Gastroesophageal sphincter (tissue), 4 donors: Measurements from ENCODE around the gene PTK6. TPM values are rescaled to one million over a fixed set of nuclear protein-coding genes. Genes with fewer than 3 reads are reported as not detected.
A peak's percentile ranks its signal among the peaks of the same experiment; 100 is the strongest.

Experiments used
- ATAC-seq: fragments of 150-250 bp; one replicate; pipeline ENCODE4 v1.9.1; 2016; ENCODE audit warnings: mild to moderate bottlenecking, moderate library complexity
- H3K27ac ChIP-seq, 4 donors: fragments of 200-600 bp; sonication (generic) in 3 of 4; 1 replicate in 3 of 4; 2 replicates in 1 of 4; pipeline ENCODE4 v1.5.1; 2016 to 2019
- H3K27me3 ChIP-seq: fragments of 200-600 bp; sonication (generic); one replicate; pipeline ENCODE4 v1.5.1; 2019
- H3K36me3 ChIP-seq, 2 donors: fragments of 200-600 bp; sonication (generic); one replicate each; pipeline ENCODE4 v1.5.1; 2019; ENCODE audit warnings: control low read depth in 1 of 2
- H3K4me1 ChIP-seq, 3 donors: fragments of 200-600 bp; sonication (generic); 1 replicate in 2 of 3; 2 replicates in 1 of 3; pipeline ENCODE4 v1.5.1; 2016 to 2019; ENCODE audit warnings: control low read depth in 2 of 3
- H3K4me3 ChIP-seq, 2 donors: fragments of 200-600 bp; sonication (generic); one replicate each; pipeline ENCODE4 v1.5.1; 2019; ENCODE audit warnings: mild to moderate bottlenecking in 1 of 2, moderate library complexity in 1 of 2
- H3K9me3 ChIP-seq, 3 donors: fragments of 200-600 bp; sonication (generic); one replicate each; pipeline ENCODE4 v1.5.1; 2017 to 2019; ENCODE audit warnings: control low read depth in 2 of 3
- EP300 ChIP-seq: sonication (generic); formaldehyde crosslinking; IDR thresholded peaks from one replicate; pipeline ENCODE4 v1.6.1; 2017; ENCODE audit warnings: antibody characterized with exemption, mild to moderate bottlenecking
- POLR2A ChIP-seq, 2 donors: fragments of 450-650 bp; IDR thresholded peaks; one replicate each; pipeline ENCODE4 v1.6.1; 2017; ENCODE audit warnings: antibody characterized with exemption in 2 of 2, mild to moderate bottlenecking in 2 of 2, moderate library complexity in 1 of 2
- POLR2AphosphoS5 ChIP-seq: sonication (generic); formaldehyde crosslinking; IDR thresholded peaks from one replicate; pipeline ENCODE4 v1.6.1; 2017; ENCODE audit warnings: antibody characterized with exemption
- WGBS, 2 donors: methylation state at CpG; one replicate each; pipeline ENCODE4 v1.1.5; 2018; ENCODE audit warnings: low coverage in 1 of 2; 5-methylcytosine and 5-hydroxymethylcytosine counted together
- total RNA-seq, 4 donors: library from RNA; depleted of rRNA; stranded (reverse); fragments of >200 nt; gene quantifications; one replicate each; pipeline ENCODE4 v1.1.0, GENCODE V29; 2016
- TF ChIP-seq, protein P1 (sequence below), 4 experiments: fragments of 200-600 bp in 2 of 4; fragments of 450-650 bp in 2 of 4; sonication (generic) in 1 of 4; IDR thresholded peaks; one replicate each; pipeline ENCODE4 v1.5.1; 2017 to 2019; ENCODE audit warnings: antibody characterized with exemption in 4 of 4, mild to moderate bottlenecking in 2 of 4, moderate library complexity in 2 of 4

PTK6 gene
- total RNA-seq, 4 donors from 2014 or later, result 0.13 to 2.1 (median 0.42) TPM; not detected in 1

- no peak overlapping the region for H3K4me3 ChIP-seq
- peaks cover 72% of the 10 kb centered on the region for H3K27me3 ChIP-seq
- no peak for ATAC-seq
- no peaks in the 10 kb centered on the region for H3K9me3 ChIP-seq
- no peak for TF ChIP-seq POLR2A (IDR thresholded peaks at IDR 0.05)
- no peak for TF ChIP-seq EP300
- TF ChIP-seq POLR2AphosphoS5, result no peak
- TF ChIP-seq, protein P1, sequence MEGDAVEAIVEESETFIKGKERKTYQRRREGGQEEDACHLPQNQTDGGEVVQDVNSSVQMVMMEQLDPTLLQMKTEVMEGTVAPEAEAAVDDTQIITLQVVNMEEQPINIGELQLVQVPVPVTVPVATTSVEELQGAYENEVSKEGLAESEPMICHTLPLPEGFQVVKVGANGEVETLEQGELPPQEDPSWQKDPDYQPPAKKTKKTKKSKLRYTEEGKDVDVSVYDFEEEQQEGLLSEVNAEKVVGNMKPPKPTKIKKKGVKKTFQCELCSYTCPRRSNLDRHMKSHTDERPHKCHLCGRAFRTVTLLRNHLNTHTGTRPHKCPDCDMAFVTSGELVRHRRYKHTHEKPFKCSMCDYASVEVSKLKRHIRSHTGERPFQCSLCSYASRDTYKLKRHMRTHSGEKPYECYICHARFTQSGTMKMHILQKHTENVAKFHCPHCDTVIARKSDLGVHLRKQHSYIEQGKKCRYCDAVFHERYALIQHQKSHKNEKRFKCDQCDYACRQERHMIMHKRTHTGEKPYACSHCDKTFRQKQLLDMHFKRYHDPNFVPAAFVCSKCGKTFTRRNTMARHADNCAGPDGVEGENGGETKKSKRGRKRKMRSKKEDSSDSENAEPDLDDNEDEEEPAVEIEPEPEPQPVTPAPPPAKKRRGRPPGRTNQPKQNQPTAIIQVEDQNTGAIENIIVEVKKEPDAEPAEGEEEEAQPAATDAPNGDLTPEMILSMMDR (IDR thresholded peaks at IDR 0.05), result no peak
- H3K27ac ChIP-seq, result no peak overlapping the region
- 33 to 65% methylated on average over 3 to 4 of the region's 4 CpGs for WGBS, 2 donors
- no peaks in the 10 kb centered on the region for H3K36me3 ChIP-seq
- peaks cover 0 to 19% (median 5%) of the 10 kb centered on the region in 3 donors for H3K4me1 ChIP-seq
These were observed 45.4 kb downstream of the PTK6 start for GRCh38 chr20:63491635-63492230.

DNA sequence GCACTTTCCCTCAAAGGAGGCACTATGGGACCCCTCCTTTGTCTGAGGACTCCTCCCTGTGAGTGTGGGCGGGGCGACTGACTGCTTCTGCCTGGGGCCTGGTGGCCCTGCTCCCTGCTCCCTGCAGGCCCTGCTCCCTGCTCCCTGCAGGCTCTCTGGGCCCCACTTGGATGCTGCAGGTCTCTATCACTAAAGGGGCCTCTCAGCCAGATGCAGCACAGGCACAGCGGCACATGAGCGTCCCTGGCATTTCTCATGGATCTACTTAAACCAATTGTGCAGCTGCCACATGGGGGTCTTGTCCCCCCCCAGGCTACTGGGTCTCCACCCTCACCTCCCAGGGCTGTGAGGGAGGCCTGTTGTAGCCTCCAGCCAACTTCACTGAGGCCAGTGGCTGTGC is 46.1 kb downstream of the PTK6 start:
- ATAC-seq, result no peak
- Histone ChIP-seq H3K4me1 (peaks cover 0 to 12% (median 0%) of the 10 kb centered on the region in 3 donors), H3K27me3 (peaks cover 75% of the 10 kb centered on the region), H3K4me3 (no peak overlapping the region), H3K27ac (no peak overlapping the region), H3K36me3 (no peaks in the 10 kb centered on the region), H3K9me3 (peaks cover 0 to 6% (median 0%) of the 10 kb centered on the region in 3 donors)
- WGBS, 2 donors, result 75% methylated on average over 2 of the region's 4 CpGs; no CpG with 5 or more reads in 1 of the 2 donors
- TF ChIP-seq POLR2AphosphoS5 (no peak), POLR2A (IDR thresholded peaks at IDR 0.05) (no peak), EP300 (no peak)
- TF ChIP-seq, protein P1 (IDR thresholded peaks at IDR 0.05), result no peak

DNA sequence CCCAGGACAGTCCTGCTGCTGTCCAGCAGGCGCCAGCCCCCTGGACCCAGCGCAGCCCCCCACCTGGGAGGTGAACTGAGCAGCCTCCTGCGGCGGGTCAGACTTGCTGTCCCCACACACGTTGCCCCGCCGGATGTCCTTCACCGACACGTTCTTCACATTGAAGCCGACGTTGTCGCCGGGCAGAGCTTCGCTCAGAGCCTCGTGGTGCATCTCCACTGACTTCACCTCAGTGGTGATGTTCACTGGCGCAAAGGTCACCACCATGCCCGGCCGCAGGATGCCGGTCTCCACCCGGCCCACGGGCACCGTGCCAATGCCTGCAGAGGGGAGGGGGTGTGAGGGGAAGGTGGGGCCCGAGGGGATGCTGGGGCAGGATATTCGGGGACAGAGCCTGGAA is 46.8 kb downstream of the PTK6 start:
- Histone ChIP-seq H3K27me3 (peaks cover 75% of the 10 kb centered on the region), H3K4me3 (no peak overlapping the region), H3K9me3 (peaks cover 0 to 8% (median 0%) of the 10 kb centered on the region in 3 donors), H3K4me1 (peaks cover 0 to 7% (median 0%) of the 10 kb centered on the region in 3 donors), H3K27ac (no peak overlapping the region), H3K36me3 (no peaks in the 10 kb centered on the region)
- TF ChIP-seq POLR2A (IDR thresholded peaks at IDR 0.05), result no peak
- TF ChIP-seq POLR2AphosphoS5, result no peak
- TF ChIP-seq EP300, result no peak
- TF ChIP-seq, protein P1 (IDR thresholded peaks at IDR 0.05), result no peak
- no peak for ATAC-seq
- whole genome bisulfite sequencing, 2 donors, result 39% methylated on average over 2 of the region's 24 CpGs; no CpG with 5 or more reads in 1 of the 2 donors

DNA sequence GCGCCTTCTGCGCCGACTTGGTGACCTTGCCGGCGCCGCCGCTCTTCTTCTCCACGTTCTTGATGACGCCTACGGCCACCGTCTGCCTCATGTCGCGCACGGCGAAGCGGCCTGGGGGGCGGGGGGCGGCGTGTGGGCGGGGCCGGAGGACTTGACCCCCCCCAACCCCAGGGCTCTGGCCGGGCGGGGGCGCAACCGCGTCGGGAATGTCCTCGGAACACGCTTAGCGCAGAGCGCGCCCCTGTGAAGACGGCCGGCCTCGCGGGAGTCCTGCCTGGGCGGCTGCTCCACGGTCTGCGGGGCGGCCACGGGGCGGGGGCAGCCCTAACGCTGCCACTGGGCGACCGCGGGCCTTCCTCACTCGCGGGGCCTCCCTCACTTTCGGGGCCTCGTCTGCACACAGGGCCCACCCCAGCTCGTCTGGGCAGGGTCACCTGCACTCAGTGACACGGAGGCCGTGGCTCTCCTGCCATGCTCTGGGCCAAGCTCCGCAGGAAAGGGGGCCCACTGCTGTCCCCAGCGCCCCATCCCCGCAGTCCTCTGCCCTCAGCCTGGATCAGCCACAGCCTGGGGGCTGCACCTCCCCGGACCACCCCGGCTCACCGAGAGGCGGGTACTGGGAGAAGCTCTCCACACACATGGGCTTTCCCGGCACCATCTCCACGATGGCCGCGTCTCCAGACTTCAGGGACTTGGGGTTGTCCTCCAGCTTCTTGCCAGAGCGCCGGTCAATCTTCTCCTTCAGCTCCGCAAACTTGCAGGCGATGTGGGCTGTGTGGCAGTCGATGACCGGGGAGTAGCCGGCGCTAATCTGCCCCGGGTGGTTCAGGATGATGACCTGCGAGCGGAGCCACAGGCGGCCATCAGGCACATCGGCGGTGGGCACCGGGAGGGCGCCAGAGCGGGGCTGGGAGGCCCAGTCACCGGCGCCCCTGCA is 48.6 kb downstream of the PTK6 start:
- no peaks in the 10 kb centered on the region for H3K36me3 ChIP-seq
- H3K27ac ChIP-seq, result no peak overlapping the region
- H3K9me3 ChIP-seq, result peaks cover 0 to 8% (median 0%) of the 10 kb centered on the region in 3 donors
- no CpG with 5 or more reads among the region's 83 CpGs for WGBS, 2 donors
- no peak overlapping the region for H3K4me3 ChIP-seq
- peak; percentile 31 for ATAC-seq
- peaks cover 0 to 7% (median 0%) of the 10 kb centered on the region in 3 donors for H3K4me1 ChIP-seq
- H3K27me3 ChIP-seq, result peaks cover 80% of the 10 kb centered on the region
- no peak for TF ChIP-seq POLR2A (IDR thresholded peaks at IDR 0.05)
- TF ChIP-seq, protein P1 (IDR thresholded peaks at IDR 0.05), result no peak
- no peak for TF ChIP-seq EP300
- TF ChIP-seq POLR2AphosphoS5, result no peak
